CD4-positive, alpha-beta memory T cell (primary cell): ENCODE data around the gene FAM131B. TPM values are rescaled to one million over a fixed set of nuclear protein-coding genes. Genes with fewer than 3 reads are reported as not detected.

Experiments
- CTCF ChIA-PET: fragments of 350-600 bp; sonication (Branson Sonifier 250); formaldehyde crosslinking; loops from one replicate; lab custom pipeline; 2021; ENCODE audit warnings: inconsistent platforms; ENCODE audit not compliant: partially characterized antibody; lab: Charles Lee
- POLR2A ChIA-PET: fragments of 350-600 bp; sonication (Branson Sonifier 250); formaldehyde crosslinking; loops from one replicate; lab custom pipeline; 2021; ENCODE audit not compliant: partially characterized antibody; lab: Charles Lee
- DNase-seq, 5 donors: peaks; one replicate each; pipeline versions ENCODE4 v3.0.0 to v3.0.0-alpha.2; 2020 to 2022; ENCODE audit warnings: mixed read lengths in 1 of 5
- H3K27ac ChIP-seq: one replicate; pipeline ENCODE4 v1.7.0; 2013; ENCODE audit warnings: low read depth, low read length
- H3K27me3 ChIP-seq: 2 replicates; pipeline ENCODE4 v1.7.0; 2013; ENCODE audit warnings: mild to moderate bottlenecking, low read length, moderate library complexity; ENCODE audit not compliant: insufficient read depth
- H3K36me3 ChIP-seq: 2 replicates; pipeline ENCODE4 v1.7.0; 2013; ENCODE audit warnings: mild to moderate bottlenecking, low read length, moderate library complexity; ENCODE audit not compliant: insufficient read depth
- H3K4me1 ChIP-seq: 2 replicates; pipeline ENCODE4 v1.7.0; 2013; ENCODE audit warnings: mild to moderate bottlenecking, low read length, moderate library complexity; ENCODE audit not compliant: insufficient read depth
- H3K4me3 ChIP-seq, 2 donors: one replicate each; pipeline ENCODE4 v1.7.0; 2013; ENCODE audit warnings: low read length in 2 of 2, mild to moderate bottlenecking in 1 of 2
- H3K9me3 ChIP-seq, 2 donors: one replicate each; pipeline ENCODE4 v1.7.0; 2013; ENCODE audit warnings: low read length in 2 of 2, control low read depth in 1 of 2; ENCODE audit not compliant: control insufficient read depth in 1 of 2
- H3K27ac Mint-ChIP-seq, 7 donors: one replicate each; pipeline ENCODE4 v1.8.0; 2020 to 2021; ENCODE audit warnings: mixed read lengths in 7 of 7, mild to moderate bottlenecking in 6 of 7, inconsistent platforms in 3 of 7, moderate library complexity in 3 of 7
- H3K27me3 Mint-ChIP-seq, 2 donors: one replicate each; pipeline ENCODE4 v1.8.0; 2020 to 2021; ENCODE audit warnings: mixed read lengths in 2 of 2
- H3K36me3 Mint-ChIP-seq, 2 donors: one replicate each; pipeline ENCODE4 v1.8.0; 2020 to 2021; ENCODE audit warnings: mixed read lengths in 2 of 2, inconsistent platforms in 1 of 2, mild to moderate bottlenecking in 1 of 2
- H3K4me1 Mint-ChIP-seq, 4 donors: one replicate each; pipeline ENCODE4 v1.8.0; 2020 to 2021; ENCODE audit warnings: mixed read lengths in 4 of 4, mild to moderate bottlenecking in 1 of 4
- H3K4me3 Mint-ChIP-seq, 8 donors: one replicate each; pipeline ENCODE4 v1.8.0; 2020 to 2021; ENCODE audit warnings: mixed read lengths in 8 of 8, mild to moderate bottlenecking in 7 of 8, moderate library complexity in 6 of 8, inconsistent platforms in 3 of 8
- H3K9me3 Mint-ChIP-seq, 8 donors: one replicate each; pipeline ENCODE4 v1.8.0; 2020 to 2021; ENCODE audit warnings: mixed read lengths in 8 of 8, mild to moderate bottlenecking in 5 of 8, inconsistent platforms in 3 of 8, moderate library complexity in 1 of 8
- intact Hi-C: fragments of 100-400 bp; cut with micrococcal nuclease; formaldehyde crosslinking; loops from one replicate; pipeline ENCODE4 v1.15.1; 2023
- polyA plus RNA-seq, 2 donors: library from polyadenylated mRNA; unstranded; fragments of 300-500 nt; fragmentation: Illumina TruSeq; gene quantifications; one replicate each; pipeline ENCODE4 v1.2.3, GENCODE V29; 2021
- total RNA-seq, 2 experiments: library from RNA; stranded (reverse); gene quantifications; one replicate each; pipeline ENCODE4 v1.2.3, GENCODE V29; 2021

The FAM131B gene
- total RNA-seq (under 1 TPM; 0.61 to 0.97 TPM), polyA plus RNA-seq (not detected)

DNA sequence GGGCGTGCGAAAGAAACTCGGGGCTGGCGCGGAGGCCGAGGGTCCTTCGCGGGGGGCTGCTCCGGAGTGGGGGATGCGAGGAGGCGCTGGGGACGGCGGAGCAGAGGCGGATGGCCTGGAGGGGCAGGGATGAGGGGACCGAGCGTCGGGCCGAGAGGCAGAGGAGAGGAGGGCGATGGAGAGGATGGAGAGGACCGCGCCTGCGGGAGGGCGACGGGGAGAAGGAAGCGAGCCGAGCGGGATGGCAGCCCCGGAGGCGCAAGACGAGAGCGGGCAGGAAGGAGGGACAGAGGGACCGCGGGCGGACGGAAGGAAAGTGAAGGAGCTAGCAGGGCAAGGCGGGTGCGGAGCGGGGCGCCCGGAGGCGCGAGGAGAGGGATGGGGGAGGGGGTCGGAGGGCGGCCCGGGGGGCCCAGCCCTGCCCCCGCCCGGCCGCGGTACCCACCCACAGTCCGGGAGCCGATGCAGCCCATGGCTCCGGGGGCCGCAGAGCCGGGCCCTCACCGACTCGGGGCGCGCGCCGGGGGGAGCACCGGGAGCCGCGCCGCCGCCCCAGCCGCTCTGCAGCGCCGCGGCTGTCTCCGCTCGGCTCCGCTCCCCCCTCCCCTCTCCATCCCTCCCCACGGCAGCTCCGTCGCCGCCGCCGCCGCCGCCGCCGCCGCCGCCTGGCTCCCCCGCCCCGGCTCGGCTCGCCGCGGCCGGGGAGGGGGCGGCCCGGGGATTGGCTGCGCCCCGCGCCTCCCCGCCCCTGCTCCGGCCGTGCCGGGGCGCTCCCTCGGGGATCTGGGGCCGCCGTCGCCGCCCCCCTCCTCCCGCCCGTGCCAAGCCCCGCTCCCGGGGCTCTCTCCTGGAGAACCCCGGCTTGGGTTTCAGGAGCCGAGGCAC, at the start of gene FAM131B:
TSS of gene FAM131B (minus strand) at position 583 of the 885 bp plus-strand sequence. CDS start at position 473, 110 bp downstream.
- DNase-seq = peak in 4 of 5 donors; percentile 34 to 60 (median 40)
- H3K4me1 ChIP-seq = peaks cover 8% of the 10 kb centered on the region
- Mint-ChIP-seq H3K4me3 (peak within 1 kb of the TSS; percentile 84 to 90 (median 86)), H3K4me1 (peaks cover 9 to 16% (median 12%) of the 10 kb centered on the region in 4 donors), H3K9me3 (peaks cover 0 to 2% (median 0%) of the 10 kb centered on the region in 8 donors), H3K27ac (peak within 1 kb of the TSS in 5 of 7 donors; percentile 1 to 78 (median 57)), H3K36me3 (no peaks in the 10 kb centered on the region), H3K27me3 (peaks cover 17 to 20% of the 10 kb centered on the region in 2 donors)
- CTCF ChIA-PET = interaction anchor here (0.6 to 1.0 kb wide), 3 partner anchors 9 to 55 kb away, joined by 3 to 4 read pairs (median 3); no protein-coding TSS in a partner anchor
- H3K36me3 ChIP-seq = no peaks in the 10 kb centered on the region
- POLR2A ChIA-PET = interaction anchor here (1.0 to 1.4 kb wide), 4 partner anchors 13 to 74 kb away, joined by 3 to 11 read pairs (median 6); partner anchors contain the start of genes CASP2 and EPHA1
- intact Hi-C loops = loop anchor here (1.0 to 5.0 kb wide), 3 partner anchors 13 to 1625 kb away; partner anchors contain the start of genes SSBP1 and ZYX
- H3K9me3 ChIP-seq = no peaks in the 10 kb centered on the region
- no peak within 1 kb of the TSS for H3K27ac ChIP-seq
- peaks cover 27% of the 10 kb centered on the region for H3K27me3 ChIP-seq
- H3K4me3 ChIP-seq = peak within 1 kb of the TSS in 1 of 2 donors; percentile 55

DNA sequence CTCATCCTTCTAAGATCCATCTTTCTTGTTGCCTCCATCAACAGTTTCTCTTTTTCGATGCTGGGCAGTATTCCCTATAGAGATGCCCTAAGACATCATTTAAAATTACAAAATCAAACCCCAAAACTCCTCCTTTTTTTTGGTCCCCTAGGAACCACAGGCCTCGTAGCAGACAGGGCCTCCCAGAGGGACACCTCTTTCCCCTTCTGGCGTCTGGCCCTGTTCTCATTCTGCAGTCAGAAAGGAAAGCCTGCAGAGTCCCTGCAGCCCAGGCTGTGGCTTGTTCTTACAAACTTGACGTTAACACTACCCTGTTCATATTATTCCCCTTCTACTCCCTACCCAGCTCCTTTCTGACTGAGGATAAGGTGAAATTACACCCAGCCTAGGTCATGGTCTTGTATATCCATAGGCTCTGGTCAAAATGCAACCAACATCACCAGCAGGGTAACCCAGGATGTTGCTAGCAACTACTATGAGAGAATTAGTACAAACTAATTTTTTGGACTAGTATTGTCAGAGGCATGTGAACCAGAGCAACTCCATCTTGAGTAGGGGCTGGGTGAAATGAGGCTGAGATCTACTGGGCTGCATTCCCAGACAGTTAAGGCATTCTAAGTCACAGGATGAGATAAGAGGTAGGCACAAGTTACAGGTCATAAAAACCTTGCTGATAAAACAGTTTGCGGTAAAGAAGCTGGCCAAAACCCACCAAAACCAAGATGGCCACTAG, 49.6 kb upstream of the FAM131B start:
- no peaks in the 10 kb centered on the region for H3K9me3 Mint-ChIP-seq
- Histone ChIP-seq H3K4me1 (peaks cover 23% of the 10 kb centered on the region), H3K27ac (no peak overlapping the region), H3K9me3 (no peaks in the 10 kb centered on the region), H3K36me3 (no peaks in the 10 kb centered on the region), H3K4me3 (no peak overlapping the region), H3K27me3 (no peaks in the 10 kb centered on the region)
- H3K27me3 Mint-ChIP-seq = no peaks in the 10 kb centered on the region
- peak overlapping the region in 2 of 7 donors; percentile 46 to 73 for H3K27ac Mint-ChIP-seq
- DNase-seq = no peak
- peaks cover 2 to 5% of the 10 kb centered on the region in 2 donors for H3K36me3 Mint-ChIP-seq
- ChIA-PET POLR2A (no interaction called here), CTCF (interaction anchor here (1.0 to 1.6 kb wide), 3 partner anchors 163 to 534 kb away, joined by 3 to 8 read pairs (median 3); no protein-coding TSS in a partner anchor)
- intact Hi-C loops = no loop called here
- peak overlapping the region in 1 of 8 donors; percentile 18 for H3K4me3 Mint-ChIP-seq
- peaks cover 25 to 42% (median 30%) of the 10 kb centered on the region in 4 donors for H3K4me1 Mint-ChIP-seq

DNA sequence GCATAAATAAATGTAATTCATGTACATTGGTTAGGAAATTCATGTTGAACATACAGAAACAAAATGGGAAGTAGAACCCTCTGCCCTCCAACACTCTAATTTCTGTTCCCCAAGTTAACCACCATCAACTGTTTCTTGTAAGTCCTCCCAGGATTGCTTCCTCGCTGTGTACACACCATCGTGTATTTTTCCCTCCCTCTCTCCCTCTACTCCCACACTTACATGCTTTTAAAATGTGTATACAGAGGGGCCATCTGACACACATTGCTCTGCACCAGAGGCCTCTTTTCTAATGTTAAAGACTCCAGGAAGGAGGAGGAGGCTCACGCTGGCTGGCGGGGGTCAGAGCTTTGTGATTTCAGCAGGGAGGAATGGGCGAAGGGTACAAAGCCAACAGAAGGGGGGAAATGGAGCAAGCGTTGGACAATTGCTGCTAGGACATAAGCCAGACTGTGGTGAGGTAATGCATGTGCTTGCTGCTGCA, 48.0 kb upstream of the FAM131B start:
- no peaks in the 10 kb centered on the region for H3K27me3 ChIP-seq
- no peak for DNase-seq
- intact Hi-C loops = no loop called here
- Mint-ChIP-seq H3K9me3 (peaks cover 0 to under 1% (median 0%) of the 10 kb centered on the region in 8 donors), H3K27me3 (no peaks in the 10 kb centered on the region), H3K36me3 (peaks cover 2 to 5% of the 10 kb centered on the region in 2 donors), H3K4me3 (peak overlapping the region in 2 of 8 donors; percentile 25 to 40), H3K27ac (peak overlapping the region in 3 of 7 donors; percentile 13 to 73 (median 71)), H3K4me1 (peaks cover 35 to 58% (median 42%) of the 10 kb centered on the region in 4 donors)
- POLR2A ChIA-PET = interaction anchor here (1.0 to 10.9 kb wide), 2 partner anchors 28 to 111 kb away, joined by 3 to 215 read pairs; partner anchors contain the start of gene ZYX
- CTCF ChIA-PET = interaction anchor here (1.1 to 9.8 kb wide), 7 partner anchors 29 to 170 kb away, joined by 3 to 129 read pairs (median 8); partner anchors contain the start of gene ZYX
- H3K27ac ChIP-seq = no peak overlapping the region
- H3K9me3 ChIP-seq = no peaks in the 10 kb centered on the region
- H3K4me3 ChIP-seq = no peak overlapping the region
- peaks cover 39% of the 10 kb centered on the region for H3K4me1 ChIP-seq
- no peaks in the 10 kb centered on the region for H3K36me3 ChIP-seq

DNA sequence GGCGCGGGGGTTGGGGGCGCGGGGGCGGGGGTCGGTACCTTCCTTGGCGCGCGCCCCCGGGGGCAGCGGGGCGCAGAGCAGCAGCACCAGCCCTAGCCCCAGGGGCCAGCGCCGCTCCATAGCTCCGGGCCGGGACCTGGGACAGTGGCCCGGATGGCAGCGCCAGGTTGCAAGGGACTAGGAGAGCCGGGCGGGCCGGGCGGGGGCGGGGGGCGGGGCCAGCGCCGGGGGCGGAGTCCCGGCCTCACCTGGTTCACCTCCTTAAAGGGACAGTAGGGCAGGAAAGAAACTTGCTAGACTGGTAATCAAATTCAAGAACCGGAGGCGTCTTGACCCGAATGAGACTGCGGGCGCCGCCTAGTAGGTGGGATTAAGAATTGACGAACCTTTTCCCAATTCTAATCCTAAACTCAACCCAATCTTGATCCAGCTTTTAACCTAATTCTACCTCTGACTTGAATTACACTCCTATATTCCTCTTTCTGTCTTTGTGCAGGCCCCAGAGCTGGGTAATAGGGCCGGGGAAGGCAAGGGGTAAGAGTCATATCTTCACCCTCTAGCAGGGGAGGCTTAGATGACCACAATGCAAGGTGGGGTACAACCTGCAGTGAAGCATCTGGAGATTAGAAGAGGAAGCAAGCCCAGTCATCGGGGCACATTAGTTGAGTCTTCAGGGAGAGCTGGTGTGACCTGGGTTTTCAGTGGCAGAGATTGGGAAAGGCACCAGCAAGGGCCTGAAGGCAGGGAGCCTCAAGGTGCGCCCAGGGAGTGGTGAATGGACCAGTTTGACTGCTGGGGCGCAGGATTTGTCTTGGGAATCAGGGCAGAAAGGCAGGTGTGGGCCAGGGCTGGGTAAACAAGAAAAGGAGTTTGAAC, 46.4 kb upstream of the FAM131B start, which contains the start of gene EPHA1:
TSS of gene EPHA1 (minus strand) at position 171 of the 876 bp plus-strand sequence. CDS start at position 120, 51 bp downstream.
- Mint-ChIP-seq H3K4me1 (peaks cover 47 to 73% (median 55%) of the 10 kb centered on the region in 4 donors), H3K27me3 (no peaks in the 10 kb centered on the region), H3K9me3 (peaks cover 0 to 2% (median 0%) of the 10 kb centered on the region in 8 donors), H3K4me3 (peak within 1 kb of the TSS; percentile 89 to 97 (median 92)), H3K36me3 (peaks cover 0 to 5% of the 10 kb centered on the region in 2 donors), H3K27ac (peak within 1 kb of the TSS; percentile 76 to 96 (median 96))
- peak; percentile 52 to 62 (median 57) for DNase-seq
- Histone ChIP-seq H3K4me1 (peaks cover 48% of the 10 kb centered on the region), H3K4me3 (peak within 1 kb of the TSS; percentile 58 to 66), H3K27me3 (no peaks in the 10 kb centered on the region), H3K36me3 (no peaks in the 10 kb centered on the region), H3K27ac (peak within 1 kb of the TSS; percentile 15), H3K9me3 (no peaks in the 10 kb centered on the region)
- ChIA-PET CTCF (interaction anchor here (0.6 to 9.8 kb wide), 19 partner anchors 7 to 169 kb away, joined by 3 to 129 read pairs (median 5); partner anchors contain the start of genes GSTK1 and ZYX), POLR2A (interaction anchor here (0.9 to 10.9 kb wide), 16 partner anchors 12 to 601 kb away, joined by 3 to 215 read pairs (median 8); partner anchors contain the start of genes CASP2, FAM131B and ZYX)
- intact Hi-C loops = loop anchor here (1.0 to 2.0 kb wide), 5 partner anchors 29 to 169 kb away; partner anchors contain the start of gene CASP2

DNA sequence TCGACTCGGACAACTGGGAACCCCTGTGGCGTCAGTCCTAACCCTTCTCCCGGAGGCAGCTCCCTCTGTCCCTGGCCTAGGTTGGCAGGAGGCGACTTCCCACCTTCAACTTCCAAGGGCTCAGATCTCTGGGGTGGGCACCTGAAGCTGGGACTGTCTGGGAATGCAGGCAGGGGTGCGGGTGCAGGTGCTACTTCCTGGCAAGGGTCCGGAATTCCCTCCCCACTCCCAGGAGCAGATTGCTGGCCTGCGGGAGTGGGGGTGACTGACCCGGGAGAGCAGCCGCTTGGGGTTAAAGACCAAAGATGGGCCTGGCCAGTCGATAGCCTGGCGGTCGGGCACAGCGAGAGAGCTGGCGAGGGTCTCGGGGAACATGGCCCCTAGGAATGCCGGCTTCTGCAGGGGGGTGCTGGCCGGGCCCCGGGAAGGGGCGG, 45.8 kb upstream of the FAM131B start:
- intact Hi-C loops = loop anchor here (1.0 to 2.0 kb wide), 4 partner anchors 28 to 120 kb away; partner anchors contain the start of gene CASP2
- Mint-ChIP-seq H3K27me3 (no peaks in the 10 kb centered on the region), H3K9me3 (peaks cover 0 to 2% (median 0%) of the 10 kb centered on the region in 8 donors), H3K4me3 (peak overlapping the region; percentile 89 to 97 (median 92)), H3K27ac (peak overlapping the region in 6 of 7 donors; percentile 76 to 96 (median 96)), H3K36me3 (peaks cover 0 to 6% of the 10 kb centered on the region in 2 donors), H3K4me1 (peaks cover 51 to 79% (median 60%) of the 10 kb centered on the region in 4 donors)
- peak overlapping the region; percentile 58 to 66 for H3K4me3 ChIP-seq
- H3K27ac ChIP-seq = peak overlapping the region; percentile 15
- no peaks in the 10 kb centered on the region for H3K9me3 ChIP-seq
- no peak for DNase-seq
- ChIA-PET CTCF (interaction anchor here (0.7 to 9.8 kb wide), 20 partner anchors 8 to 168 kb away, joined by 3 to 129 read pairs (median 5); partner anchors contain the start of genes GSTK1 and ZYX), POLR2A (interaction anchor here (0.8 to 10.9 kb wide), 22 partner anchors 12 to 617 kb away, joined by 3 to 215 read pairs (median 6); partner anchors contain the start of genes CASP2, FAM131B, GSTK1 and ZYX)
- H3K4me1 ChIP-seq = peaks cover 48% of the 10 kb centered on the region
- H3K36me3 ChIP-seq = no peaks in the 10 kb centered on the region
- H3K27me3 ChIP-seq = no peaks in the 10 kb centered on the region
